Liver (tissue), 9 donors: ENCODE results near the gene ZNF691. TPM values are rescaled to one million over a fixed set of nuclear protein-coding genes. Genes with fewer than 3 reads are reported as not detected.

Experiments used
- DNase-seq: peaks from one replicate; pipeline ENCODE4 v3.0.0-alpha.2; 2017; ENCODE audit warnings: low spot score
- H3K27ac ChIP-seq, 2 donors: one replicate each; pipeline ENCODE4 v1.7.0; 2013; ENCODE audit warnings: inconsistent platforms in 2 of 2, low read length in 2 of 2, control low read depth in 1 of 2, low read depth in 1 of 2, mild to moderate bottlenecking in 1 of 2
- H3K27me3 ChIP-seq, 4 donors: one replicate each; pipeline versions ENCODE4 v1.6.1 to v1.7.0; 2013; ENCODE audit warnings: low read length in 3 of 4, inconsistent platforms in 1 of 4, mild to moderate bottlenecking in 1 of 4, moderate library complexity in 1 of 4; ENCODE audit not compliant: control insufficient read depth in 4 of 4, insufficient read depth in 4 of 4
- H3K36me3 ChIP-seq, 4 donors: one replicate each; pipeline versions ENCODE4 v1.6.1 to v1.7.0; 2013; ENCODE audit warnings: low read length in 3 of 4, mild to moderate bottlenecking in 3 of 4, low read depth in 1 of 4, moderate library complexity in 1 of 4; ENCODE audit not compliant: control insufficient read depth in 4 of 4, insufficient read depth in 3 of 4
- H3K4me1 ChIP-seq, 4 donors: one replicate each; pipeline versions ENCODE4 v1.6.1 to v1.7.0; 2013; ENCODE audit warnings: low read length in 3 of 4, mild to moderate bottlenecking in 3 of 4, moderate library complexity in 1 of 4; ENCODE audit not compliant: control insufficient read depth in 4 of 4, insufficient read depth in 4 of 4
- H3K4me3 ChIP-seq, 3 donors: one replicate each; pipeline versions ENCODE4 v1.6.1 to v1.7.0; 2013; ENCODE audit warnings: low read length in 3 of 3, control low read depth in 1 of 3, low read depth in 1 of 3, mild to moderate bottlenecking in 1 of 3
- H3K9ac ChIP-seq, 2 donors: one replicate each; pipeline ENCODE4 v1.7.0; 2013; ENCODE audit warnings: low read length in 2 of 2, mild to moderate bottlenecking in 2 of 2, moderate library complexity in 2 of 2, control low read depth in 1 of 2, low read depth in 1 of 2
- H3K9me3 ChIP-seq, 4 donors: one replicate each; pipeline versions ENCODE4 v1.6.1 to v1.7.0; 2013; ENCODE audit warnings: low read length in 3 of 4; ENCODE audit not compliant: control insufficient read depth in 4 of 4
- CTCF ChIP-seq: fragments of 150-350 bp; IDR thresholded peaks from 2 replicates; pipeline ENCODE4 v1.5.1; 2017; ENCODE audit warnings: improper control_type of control experiment, low read depth, low read length; ENCODE audit not compliant: missing input control
- EGR1 ChIP-seq, 2 donors: IDR thresholded peaks; 2 replicates each; pipeline ENCODE4 v1.6.1; 2016 to 2018; ENCODE audit warnings: antibody characterized with exemption in 2 of 2, low read depth in 2 of 2
- FOXA1 ChIP-seq: IDR thresholded peaks from 2 replicates; pipeline ENCODE4 v1.6.1; 2016; ENCODE audit warnings: antibody characterized with exemption
- FOXA2 ChIP-seq: IDR thresholded peaks from 2 replicates; pipeline ENCODE4 v1.6.1; 2016; ENCODE audit warnings: antibody characterized with exemption
- GABPA ChIP-seq, 2 donors: IDR thresholded peaks in 1 of 2; conservative IDR thresholded peaks in 1 of 2; 2 replicates each; pipeline ENCODE4 v1.6.1; 2016; ENCODE audit warnings: antibody characterized with exemption in 2 of 2, mild to moderate bottlenecking in 1 of 2, moderate library complexity in 1 of 2
- HNF4A ChIP-seq, 2 donors: conservative IDR thresholded peaks; 2 replicates each; pipeline ENCODE4 v1.6.1; 2016; ENCODE audit warnings: antibody characterized with exemption in 2 of 2, mild to moderate bottlenecking in 2 of 2
- HNF4G ChIP-seq: IDR thresholded peaks from 2 replicates; pipeline ENCODE4 v1.6.1; 2016; ENCODE audit warnings: antibody characterized with exemption
- MAX ChIP-seq: IDR thresholded peaks from 2 replicates; pipeline ENCODE4 v1.6.1; 2016; ENCODE audit warnings: antibody characterized with exemption
- RAD21 ChIP-seq, 2 donors: IDR thresholded peaks; 2 replicates each; pipeline ENCODE4 v1.6.1; 2016; ENCODE audit warnings: antibody characterized with exemption in 2 of 2, mild to moderate bottlenecking in 2 of 2
- SP1 ChIP-seq: IDR thresholded peaks from 2 replicates; pipeline ENCODE4 v1.6.1; 2018; ENCODE audit warnings: antibody characterized with exemption, mild to moderate bottlenecking
- TAF1 ChIP-seq: conservative IDR thresholded peaks from 2 replicates; pipeline ENCODE4 v1.6.1; 2016; ENCODE audit warnings: antibody characterized with exemption, mild to moderate bottlenecking
- YY1 ChIP-seq: IDR thresholded peaks from 2 replicates; pipeline ENCODE4 v1.6.1; 2016; ENCODE audit warnings: antibody characterized with exemption, mild to moderate bottlenecking
- ZBTB33 ChIP-seq: IDR thresholded peaks from 2 replicates; pipeline ENCODE4 v1.6.1; 2016; ENCODE audit warnings: antibody characterized with exemption
- WGBS: extraction: QIAGEN DNeasy Blood & Tissue Kit; methylation state at CpG from one replicate; pipeline ENCODE4 v1.1.7; 2013; 5-methylcytosine and 5-hydroxymethylcytosine counted together
- polyA plus RNA-seq, 2 donors: library from polyadenylated mRNA; stranded (reverse) in 1 of 2; unstranded in 1 of 2; fragments of 200-250 nt in 1 of 2; fragments of >200 nt in 1 of 2; fragmentation: Nextera tagmentation in 1 of 2; extraction: Ambion mirVana in 1 of 2; gene quantifications; one replicate each; pipeline versions ENCODE4 v1.2.1 to v1.2.3, GENCODE V29; 2013 to 2015
- total RNA-seq, 2 donors: library from RNA; depleted of rRNA; stranded (reverse); fragments of >200 nt; gene quantifications; one replicate each; pipeline ENCODE4 v1.2.3, GENCODE V29; 2014
- TF ChIP-seq, protein P1 (sequence below): IDR thresholded peaks from 2 replicates; pipeline ENCODE4 v1.6.1; 2016; ENCODE audit warnings: antibody characterized with exemption
- donor health status: healthy.
- donor health status: healthy.
- donor health status: healthy.
- donor health status: healthy.
- donor health status: healthy.

ZNF691 gene
- total and polyA plus RNA-seq, 4 donors, result 2.7 to 8.9 (median 5.5) TPM

- peaks cover 3 to 18% (median 17%) of the 10 kb centered on the region in 4 donors for H3K36me3 ChIP-seq
- no peak overlapping the region for H3K4me3 ChIP-seq
- no peak overlapping the region for H3K27ac ChIP-seq
- DNase-seq, result no peak
- H3K9me3 ChIP-seq, result peaks cover 0 to 3% (median 0%) of the 10 kb centered on the region in 4 donors
- TF ChIP-seq FOXA1 (no peak), CTCF (no peak), TAF1 (no peak), ZBTB33 (no peak), EGR1 (IDR thresholded peaks at IDR 0.05; ENCODE audit: low read depth in 2 of 2) (no peak), GABPA (IDR thresholded peaks at IDR 0.05 in 1 of 2, conservative IDR thresholded peaks at IDR 0.05 in 1 of 2) (no peak)
- H3K9ac ChIP-seq, result no peak overlapping the region
- no peaks in the 10 kb centered on the region for H3K27me3 ChIP-seq
- WGBS, result 96% methylated on average over 2 of the region's 2 CpGs
- H3K4me1 ChIP-seq, result peaks cover 0 to 20% (median 17%) of the 10 kb centered on the region in 4 donors
Observed at GRCh38 chr1:42848823-42849537, 2.6 kb downstream of the ZNF691 start.

DNA sequence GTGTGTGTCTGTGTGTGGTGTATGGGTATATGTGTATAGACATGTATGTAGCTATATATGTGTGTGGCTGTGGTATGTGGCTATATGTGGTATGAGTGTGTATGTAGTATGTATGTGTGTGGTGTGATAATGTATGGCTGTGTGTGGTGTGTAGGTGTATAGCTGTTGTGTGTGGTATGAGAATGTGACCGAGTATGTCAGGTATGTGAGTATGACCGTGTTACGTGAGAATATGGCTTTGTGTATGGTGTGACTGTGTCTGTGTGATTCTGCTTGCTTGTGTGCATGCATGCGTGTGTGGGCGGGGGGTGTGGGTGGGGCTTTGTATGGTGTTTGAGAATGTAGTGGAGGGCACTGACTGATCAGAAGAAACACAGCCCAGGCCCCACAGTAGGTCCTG lies 3.5 kb downstream of the ZNF691 start:
- 97% methylated on average over 5 of the region's 5 CpGs for WGBS

More for the DNA sequence above, 3.5 kb downstream of the ZNF691 start:
- no peak overlapping the region for H3K9ac ChIP-seq
- TF ChIP-seq, protein P1, sequence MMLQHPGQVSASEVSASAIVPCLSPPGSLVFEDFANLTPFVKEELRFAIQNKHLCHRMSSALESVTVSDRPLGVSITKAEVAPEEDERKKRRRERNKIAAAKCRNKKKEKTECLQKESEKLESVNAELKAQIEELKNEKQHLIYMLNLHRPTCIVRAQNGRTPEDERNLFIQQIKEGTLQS, result no peak
- TF ChIP-seq ZBTB33 (no peak), HNF4G (no peak), HNF4A (conservative IDR thresholded peaks at IDR 0.05) (no peak), SP1 (no peak), CTCF (no peak), RAD21 (IDR thresholded peaks at IDR 0.05) (no peak), FOXA2 (no peak), GABPA (IDR thresholded peaks at IDR 0.05 in 1 of 2, conservative IDR thresholded peaks at IDR 0.05 in 1 of 2) (no peak), YY1 (no peak), MAX (no peak)
- no peak overlapping the region for H3K4me3 ChIP-seq
- no peak overlapping the region for H3K27ac ChIP-seq
- H3K9me3 ChIP-seq, result peaks cover 0 to 3% (median 0%) of the 10 kb centered on the region in 4 donors
- no peak for DNase-seq
- no peaks in the 10 kb centered on the region for H3K27me3 ChIP-seq
- H3K4me1 ChIP-seq, result peaks cover 0 to 20% (median 17%) of the 10 kb centered on the region in 4 donors
- peaks cover 3 to 18% (median 17%) of the 10 kb centered on the region in 4 donors for H3K36me3 ChIP-seq
